Head of caudate nucleus (tissue), 42 donors: ENCODE data around the gene ENOX1.

Experiments
- DNase-seq, 42 donors: peaks; one replicate each; pipeline versions ENCODE4 v3.0.0 to v3.0.0-alpha.2; 2020 to 2021; ENCODE audit warnings: mixed read lengths in 7 of 42
- intact Hi-C: fragments of 100-400 bp; cut with DNase I; formaldehyde crosslinking; loops from one replicate; pipeline ENCODE4 v1.15.0; 2022

ENOX1 gene

GRCh38 chr13:43648733-43649132 lies 138.0 kb downstream of the ENOX1 start:
- intact Hi-C loops, result no loop called here
- DNase-seq, result peak in 11 of 42 donors; percentile 8 to 51 (median 25)

GRCh38 chr13:43647471-43647870 lies 139.3 kb downstream of the ENOX1 start:
- DNase-seq, result no peak
- intact Hi-C loops, result no loop called here

- intact Hi-C loops, result no loop called here
- peak in 19 of 42 donors; percentile 4 to 67 (median 29) for DNase-seq
Measured at GRCh38 chr13:43640476-43640875, 146.3 kb downstream of the ENOX1 start.

- DNase-seq, result no peak
Measured at GRCh38 chr13:43631106-43631505, 155.7 kb downstream of the ENOX1 start.

GRCh38 chr13:43629691-43630480 lies 156.9 kb downstream of the ENOX1 start:
- intact Hi-C loops, result no loop called here
- DNase-seq, result peak in 9 of 42 donors; percentile 2 to 60 (median 33)

More at GRCh38 chr13:43631106-43631505, 155.7 kb downstream of the ENOX1 start:
- intact Hi-C loops, result no loop called here

- no peak for DNase-seq
- intact Hi-C loops, result no loop called here
Measured at GRCh38 chr13:43626994-43627393, 159.8 kb downstream of the ENOX1 start.

- intact Hi-C loops, result no loop called here
- DNase-seq, result no peak
Measured at GRCh38 chr13:43614063-43614462, 172.7 kb downstream of the ENOX1 start.

GRCh38 chr13:43611281-43612273 lies 175.2 kb downstream of the ENOX1 start:
- intact Hi-C loops, result no loop called here
- no peak for DNase-seq

GRCh38 chr13:43608400-43609137 lies 178.2 kb downstream of the ENOX1 start:
- no peak for DNase-seq
- intact Hi-C loops, result no loop called here

- no peak for DNase-seq
- intact Hi-C loops, result no loop called here
Measured at GRCh38 chr13:43597599-43597945, 189.2 kb downstream of the ENOX1 start.

GRCh38 chr13:43596924-43597598 lies 189.7 kb downstream of the ENOX1 start:
- no peak for DNase-seq
- intact Hi-C loops, result no loop called here

GRCh38 chr13:43596006-43596405 lies 190.8 kb downstream of the ENOX1 start:
- DNase-seq, result no peak
- intact Hi-C loops, result no loop called here

GRCh38 chr13:43587376-43587775 lies 199.4 kb downstream of the ENOX1 start:
- intact Hi-C loops, result no loop called here
- no peak for DNase-seq

GRCh38 chr13:43584751-43585150 lies 202.0 kb downstream of the ENOX1 start:
- intact Hi-C loops, result no loop called here
- DNase-seq, result no peak

- intact Hi-C loops, result no loop called here
- no peak for DNase-seq
Measured at GRCh38 chr13:43583321-43583720, 203.5 kb downstream of the ENOX1 start.

GRCh38 chr13:43580280-43580679 lies 206.5 kb downstream of the ENOX1 start:
- peak in 4 of 42 donors; percentile 26 to 66 (median 45) for DNase-seq
- intact Hi-C loops, result no loop called here

- DNase-seq, result peak in 4 of 42 donors; percentile 14 to 59 (median 30)
- intact Hi-C loops, result no loop called here
Measured at GRCh38 chr13:43579321-43579720, 207.5 kb downstream of the ENOX1 start.

- DNase-seq, result no peak
- intact Hi-C loops, result no loop called here
Measured at GRCh38 chr13:43574605-43575004, 212.2 kb downstream of the ENOX1 start.
